K562 (cell line): ENCODE results near the gene SPEF1. TPM values are rescaled to one million over a fixed set of nuclear protein-coding genes. Genes with fewer than 3 reads are reported as not detected.

Experiments
- ARID1B ChIP-seq: fragments of 450-650 bp; IDR thresholded peaks from 2 replicates; pipeline ENCODE4 v1.6.1; 2016; ENCODE audit warnings: antibody characterized with exemption, mild to moderate bottlenecking, inconsistent platforms
- ASH1L ChIP-seq: fragments of 450-650 bp; IDR thresholded peaks from 2 replicates; pipeline ENCODE4 v1.6.1; 2018; ENCODE audit warnings: borderline replicate concordance, mild to moderate bottlenecking, low read depth; ENCODE audit not compliant: partially characterized antibody
- CAMTA2 ChIP-seq: fragments of 250-450 bp; sonication (Bioruptor Pico); conservative IDR thresholded peaks from 2 replicates; pipeline ENCODE4 v1.5.1; 2022
- ESRRA ChIP-seq: fragments of 450-650 bp; IDR thresholded peaks from 2 replicates; pipeline ENCODE4 v1.6.1; 2014; ENCODE audit warnings: low read depth, mild to moderate bottlenecking, moderate library complexity, borderline replicate concordance
- FOS ChIP-seq: IDR thresholded peaks from 3 replicates; pipeline ENCODE4 v1.6.1; 2011; ENCODE audit not compliant: insufficient read length; ENCODE audit errors: extremely low read depth
- GATA2 ChIP-seq: sonication (generic); formaldehyde crosslinking; IDR thresholded peaks from 2 replicates; pipeline ENCODE4 v1.4.0; 2020; ENCODE audit warnings: mild to moderate bottlenecking, missing genetic modification reagents
- KDM5B ChIP-seq: fragments of 200-600 bp; sonication (generic); IDR thresholded peaks from 2 replicates; pipeline ENCODE4 v1.6.1; 2012; ENCODE audit warnings: low read depth, mild to moderate bottlenecking, moderate library complexity, low read length, control low read depth, inconsistent platforms; ENCODE audit not compliant: insufficient replicate concordance
- MEIS2 ChIP-seq: fragments of 450-650 bp; IDR thresholded peaks from 2 replicates; pipeline ENCODE4 v1.6.1; 2014; ENCODE audit warnings: mild to moderate bottlenecking; ENCODE audit not compliant: partially characterized antibody
- POLR2G ChIP-seq: fragments of 200-400 bp; formaldehyde crosslinking; IDR thresholded peaks from 2 replicates; pipeline ENCODE4 v1.6.1; 2017; ENCODE audit warnings: low read depth, mild to moderate bottlenecking, antibody characterized with exemption, low read length, moderate library complexity
- SMARCC2 ChIP-seq: fragments of 450-650 bp; IDR thresholded peaks from 2 replicates; pipeline ENCODE4 v1.6.1; 2017; ENCODE audit warnings: antibody characterized with exemption, moderate library complexity, mild to moderate bottlenecking, low read depth
- TBL1XR1 ChIP-seq, 2 experiments: IDR thresholded peaks; 2 replicates each; pipeline ENCODE4 v1.6.1; 2012; ENCODE audit warnings: improper control_type of control experiment in 2 of 2, low read length in 2 of 2, mild to moderate bottlenecking in 1 of 2
- ZNF184 ChIP-seq: sonication (generic); formaldehyde crosslinking; IDR thresholded peaks from 2 replicates; pipeline ENCODE4 v1.5.0; 2020; ENCODE audit warnings: missing genetic modification reagents
- ZNF584 ChIP-seq: fragments of 200-800 bp; sonication (Bioruptor generic); IDR thresholded peaks from 2 replicates; pipeline ENCODE4 v1.6.1; 2016; ENCODE audit warnings: low read depth, mild to moderate bottlenecking, missing genetic modification characterization, missing compliant biosample characterization
- ZNF699 ChIP-seq: fragments of 250-450 bp; sonication (Bioruptor Pico); IDR thresholded peaks from 2 replicates; pipeline ENCODE4 v1.8.0; 2021; ENCODE audit warnings: mild to moderate bottlenecking, moderate library complexity; ENCODE audit not compliant: insufficient replicate concordance
- ZNF778 ChIP-seq: fragments of 450-650 bp; formaldehyde crosslinking; IDR thresholded peaks from 2 replicates; pipeline ENCODE4 v1.4.0; 2020; ENCODE audit warnings: mild to moderate bottlenecking, moderate library complexity
- ZSCAN32 ChIP-seq: fragments of 450-650 bp; formaldehyde crosslinking; IDR thresholded peaks from 2 replicates; pipeline ENCODE4 v1.4.0; 2020; ENCODE audit warnings: mild to moderate bottlenecking, moderate library complexity
- polyA plus RNA-seq, 8 experiments: library from polyadenylated mRNA; depleted of rRNA in 4 of 8; stranded (reverse) in 5 of 8; unstranded in 3 of 8; fragments of >200 nt; fragmentation: Nextera tagmentation in 2 of 8; fragmentation: Illumina TruSeq in 1 of 8; extraction: Ambion mirVana in 2 of 8; extraction: Trizol in 1 of 8; gene quantifications; 2 replicates each; pipeline versions ENCODE4 v1.2.1 to v1.2.3, GENCODE V29; 2011 to 2014; ENCODE audit warnings: inconsistent platforms in 1 of 8, missing spikeins in 1 of 8
- total RNA-seq, 7 experiments: library from RNA; depleted of rRNA in 6 of 7; stranded (reverse); fragments of >200 nt in 6 of 7; fragmentation: Illumina TruSeq in 2 of 7; extraction: Trizol in 2 of 7; gene quantifications; 2 replicates each; pipeline versions ENCODE4 v1.2.1 to v1.2.3, GENCODE V29; 2011 to 2021; ENCODE audit warnings: low replicate concordance in 1 of 7
- TF ChIP-seq, protein P1 (sequence below): sonication (generic); formaldehyde crosslinking; IDR thresholded peaks from 2 replicates; pipeline ENCODE4 v1.5.0; 2020; ENCODE audit warnings: missing genetic modification reagents
- TF ChIP-seq, protein P2 (sequence below): sonication (generic); formaldehyde crosslinking; IDR thresholded peaks from 2 replicates; pipeline ENCODE4 v1.8.0; 2022; ENCODE audit warnings: mild to moderate bottlenecking, missing genetic modification reagents
- TF ChIP-seq, protein P3 (sequence below), 2 experiments: fragments of 450-650 bp; conservative IDR thresholded peaks; 2 replicates each; pipeline ENCODE4 v1.6.1; 2017; ENCODE audit warnings: mild to moderate bottlenecking in 2 of 2, moderate library complexity in 2 of 2
- TF ChIP-seq, protein P4 (sequence below), 2 experiments: fragments of 250-450 bp in 1 of 2; fragments of 450-650 bp in 1 of 2; sonication (Bioruptor Pico) in 1 of 2; IDR thresholded peaks; 2 replicates each; pipeline versions ENCODE4 v1.6.1 to v1.8.0; 2016 to 2021; ENCODE audit warnings: mild to moderate bottlenecking in 2 of 2, moderate library complexity in 2 of 2, missing compliant biosample characterization in 1 of 2, missing genetic modification characterization in 1 of 2
- TF ChIP-seq, protein P5 (sequence below): fragments of 450-650 bp; formaldehyde crosslinking; IDR thresholded peaks from 2 replicates; pipeline ENCODE4 v1.4.0; 2020; ENCODE audit warnings: mild to moderate bottlenecking, mixed read lengths

The SPEF1 gene
- total and polyA plus RNA-seq, 9 of the 15 experiments (the other 6 are each of a cell fraction or from before 2014, with no cell fraction given): not detected

DNA sequence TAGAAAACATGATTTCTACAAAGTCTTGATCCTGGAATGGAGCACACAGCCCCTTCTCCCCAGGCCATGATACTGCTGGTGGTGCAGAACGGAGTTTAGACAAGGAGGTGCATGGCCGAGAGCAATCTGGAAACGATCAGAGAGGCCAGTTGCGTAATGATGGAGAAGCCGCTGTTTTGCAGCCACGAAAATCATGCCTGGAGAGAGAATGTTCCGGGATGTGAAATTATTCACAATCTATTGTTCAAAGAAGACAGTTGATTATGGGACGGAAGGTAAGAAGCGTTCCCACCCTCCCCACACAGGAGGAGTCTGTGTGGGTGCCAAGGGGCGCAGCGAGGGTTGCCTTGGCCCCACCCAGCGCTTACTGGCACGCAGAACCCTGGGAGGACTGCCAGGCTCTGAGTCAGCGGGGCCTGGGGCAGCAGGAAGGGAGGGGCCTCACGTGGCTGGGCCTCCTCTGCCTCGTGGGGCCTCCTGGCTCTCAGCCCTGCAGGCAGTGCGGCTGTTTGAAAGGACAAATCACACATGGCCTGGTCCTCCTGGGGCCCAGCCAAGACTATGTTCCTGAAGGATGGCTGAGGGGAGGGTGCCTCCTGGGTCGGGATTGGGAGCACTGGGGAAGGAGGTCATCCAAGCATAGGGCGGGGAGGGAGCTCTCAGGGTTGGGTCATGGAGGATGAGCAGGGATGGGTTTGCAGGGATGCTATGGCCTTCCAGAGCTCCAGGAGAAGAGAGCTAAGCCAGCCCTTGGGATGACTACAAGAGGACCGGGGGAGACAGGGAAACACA, 30.4 kb upstream of the SPEF1 start (continued):
- TF ChIP-seq MEIS2 (no peak), ASH1L (no peak), GATA2 (CRISPR knock-in tag) (no peak), ZSCAN32 (CRISPR knock-in tag) (no peak), POLR2G (no peak), FOS (no peak), SMARCC2 (no peak), ZNF778 (CRISPR knock-in tag) (no peak), ZNF184 (CRISPR knock-in tag) (no peak), ZNF699 (CRISPR knock-in tag) (no peak), ARID1B (peak; percentile 39), ESRRA (no peak), CAMTA2 (CRISPR knock-in tag) (no peak), KDM5B (no peak), TBL1XR1 (IDR thresholded peaks at IDR 0.05; ENCODE audit: low read length in 2 of 2) (no peak), ZNF584 (CRISPR knock-in tag) (no peak)
- TF ChIP-seq, protein P1, sequence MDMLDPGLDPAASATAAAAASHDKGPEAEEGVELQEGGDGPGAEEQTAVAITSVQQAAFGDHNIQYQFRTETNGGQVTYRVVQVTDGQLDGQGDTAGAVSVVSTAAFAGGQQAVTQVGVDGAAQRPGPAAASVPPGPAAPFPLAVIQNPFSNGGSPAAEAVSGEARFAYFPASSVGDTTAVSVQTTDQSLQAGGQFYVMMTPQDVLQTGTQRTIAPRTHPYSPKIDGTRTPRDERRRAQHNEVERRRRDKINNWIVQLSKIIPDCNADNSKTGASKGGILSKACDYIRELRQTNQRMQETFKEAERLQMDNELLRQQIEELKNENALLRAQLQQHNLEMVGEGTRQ (CRISPR knock-in tag): peak; percentile 38; the same call in 1 of the 2 replicates
- TF ChIP-seq, protein P2, sequence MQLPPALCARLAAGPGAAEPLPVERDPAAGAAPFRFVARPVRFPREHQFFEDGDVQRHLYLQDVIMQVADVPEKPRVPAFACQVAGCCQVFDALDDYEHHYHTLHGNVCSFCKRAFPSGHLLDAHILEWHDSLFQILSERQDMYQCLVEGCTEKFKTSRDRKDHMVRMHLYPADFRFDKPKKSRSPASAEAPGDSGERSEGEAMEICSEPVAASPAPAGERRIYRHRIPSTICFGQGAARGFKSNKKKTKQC: 0 out of 2 replicates have a peak, but pooled peaks have one; percentile 29
- TF ChIP-seq, protein P3, sequence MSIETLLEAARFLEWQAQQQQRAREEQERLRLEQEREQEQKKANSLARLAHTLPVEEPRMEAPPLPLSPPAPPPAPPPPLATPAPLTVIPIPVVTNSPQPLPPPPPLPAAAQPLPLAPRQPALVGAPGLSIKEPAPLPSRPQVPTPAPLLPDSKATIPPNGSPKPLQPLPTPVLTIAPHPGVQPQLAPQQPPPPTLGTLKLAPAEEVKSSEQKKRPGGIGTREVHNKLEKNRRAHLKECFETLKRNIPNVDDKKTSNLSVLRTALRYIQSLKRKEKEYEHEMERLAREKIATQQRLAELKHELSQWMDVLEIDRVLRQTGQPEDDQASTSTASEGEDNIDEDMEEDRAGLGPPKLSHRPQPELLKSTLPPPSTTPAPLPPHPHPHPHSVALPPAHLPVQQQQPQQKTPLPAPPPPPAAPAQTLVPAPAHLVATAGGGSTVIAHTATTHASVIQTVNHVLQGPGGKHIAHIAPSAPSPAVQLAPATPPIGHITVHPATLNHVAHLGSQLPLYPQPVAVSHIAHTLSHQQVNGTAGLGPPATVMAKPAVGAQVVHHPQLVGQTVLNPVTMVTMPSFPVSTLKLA (conservative IDR thresholded peaks at IDR 0.05): peak; percentile 40 to 59; a peak in 1 of 4 replicates
- TF ChIP-seq, protein P4, sequence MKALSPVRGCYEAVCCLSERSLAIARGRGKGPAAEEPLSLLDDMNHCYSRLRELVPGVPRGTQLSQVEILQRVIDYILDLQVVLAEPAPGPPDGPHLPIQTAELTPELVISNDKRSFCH (CRISPR knock-in tag; IDR thresholded peaks at IDR 0.05): no peak
- TF ChIP-seq, protein P4 (tag; IDR thresholded peaks at IDR 0.05): no peak
- TF ChIP-seq, protein P5, sequence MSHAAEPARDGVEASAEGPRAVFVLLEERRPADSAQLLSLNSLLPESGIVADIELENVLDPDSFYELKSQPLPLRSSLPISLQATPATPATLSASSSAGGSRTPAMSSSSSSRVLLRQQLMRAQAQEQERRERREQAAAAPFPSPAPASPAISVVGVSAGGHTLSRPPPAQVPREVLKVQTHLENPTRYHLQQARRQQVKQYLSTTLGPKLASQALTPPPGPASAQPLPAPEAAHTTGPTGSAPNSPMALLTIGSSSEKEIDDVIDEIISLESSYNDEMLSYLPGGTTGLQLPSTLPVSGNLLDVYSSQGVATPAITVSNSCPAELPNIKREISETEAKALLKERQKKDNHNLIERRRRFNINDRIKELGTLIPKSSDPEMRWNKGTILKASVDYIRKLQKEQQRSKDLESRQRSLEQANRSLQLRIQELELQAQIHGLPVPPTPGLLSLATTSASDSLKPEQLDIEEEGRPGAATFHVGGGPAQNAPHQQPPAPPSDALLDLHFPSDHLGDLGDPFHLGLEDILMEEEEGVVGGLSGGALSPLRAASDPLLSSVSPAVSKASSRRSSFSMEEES (CRISPR knock-in tag): no peak
